ENCODE results near the gene LYZL1. TPM values are rescaled to one million over a fixed set of nuclear protein-coding genes. Genes with fewer than 3 reads are reported as not detected.

LYZL1 gene
- total and polyA plus RNA-seq, 7 donors = not detected

- H3K4me1 ChIP-seq = no peaks in the 10 kb centered on the region
- H3K36me3 ChIP-seq (ENCODE audit: insufficient read depth in 1 of 2, low read depth in 1 of 2) = no peaks in the 10 kb centered on the region
- no peak overlapping the region for H3K4me3 ChIP-seq
- TF ChIP-seq CTCF (IDR thresholded peaks at IDR 0.05) = no peak
- ATAC-seq (no peak), DNase-seq (no peak)
- no peaks in the 10 kb centered on the region for H3K27me3 ChIP-seq (ENCODE audit: insufficient read depth in 3 of 3, low read length in 2 of 3)
- intact Hi-C loops (cut with DNase I) = no loop called here
- 86 to 91% (median 90%) methylated on average over 7 of the region's 7 CpGs for WGBS, 3 donors
- H3K9me3 ChIP-seq = no peaks in the 10 kb centered on the region
- H3K27ac ChIP-seq = no peak overlapping the region
Observed at GRCh38 chr10:29265210-29265768, 23.6 kb upstream of the LYZL1 start.

GRCh38 chr10:29266641-29267040 is 22.2 kb upstream of the LYZL1 start:
- DNase-seq (no peak), ATAC-seq (no peak)
- Histone ChIP-seq H3K27me3 (ENCODE audit: insufficient read depth in 3 of 3, low read length in 2 of 3) (no peaks in the 10 kb centered on the region), H3K36me3 (ENCODE audit: insufficient read depth in 1 of 2, low read depth in 1 of 2) (no peaks in the 10 kb centered on the region), H3K4me1 (no peaks in the 10 kb centered on the region), H3K9me3 (no peaks in the 10 kb centered on the region), H3K27ac (no peak overlapping the region), H3K4me3 (no peak overlapping the region)
- no peak for TF ChIP-seq CTCF (IDR thresholded peaks at IDR 0.05)
- WGBS, 3 donors = 35 to 50% (median 44%) methylated on average over 8 of the region's 8 CpGs
- intact Hi-C loops (cut with DNase I) = no loop called here

- no peaks in the 10 kb centered on the region for H3K4me1 ChIP-seq
- intact Hi-C loops (cut with DNase I) = no loop called here
- DNase-seq (no peak), ATAC-seq (no peak)
- TF ChIP-seq CTCF (IDR thresholded peaks at IDR 0.05) = no peak
- H3K9me3 ChIP-seq = no peaks in the 10 kb centered on the region
- 95 to 97% (median 95%) methylated on average over 6 of the region's 6 CpGs for WGBS, 3 donors
- H3K36me3 ChIP-seq (ENCODE audit: insufficient read depth in 1 of 2, low read depth in 1 of 2) = no peaks in the 10 kb centered on the region
- no peak overlapping the region for H3K4me3 ChIP-seq
- H3K27me3 ChIP-seq (ENCODE audit: insufficient read depth in 3 of 3, low read length in 2 of 3) = no peaks in the 10 kb centered on the region
- H3K27ac ChIP-seq = no peak overlapping the region
Observed at GRCh38 chr10:29268011-29268410, 20.9 kb upstream of the LYZL1 start.

- no peak overlapping the region for H3K4me3 ChIP-seq
- DNase-seq (no peak), ATAC-seq (no peak)
- no peak for TF ChIP-seq CTCF (IDR thresholded peaks at IDR 0.05)
- WGBS, 3 donors = 66 to 76% (median 71%) methylated on average over 8 of the region's 8 CpGs
- H3K9me3 ChIP-seq = no peaks in the 10 kb centered on the region
- H3K36me3 ChIP-seq (ENCODE audit: insufficient read depth in 1 of 2, low read depth in 1 of 2) = no peaks in the 10 kb centered on the region
- no peak overlapping the region for H3K27ac ChIP-seq
- no peaks in the 10 kb centered on the region for H3K27me3 ChIP-seq (ENCODE audit: insufficient read depth in 3 of 3, low read length in 2 of 3)
- no peaks in the 10 kb centered on the region for H3K4me1 ChIP-seq
- intact Hi-C loops (cut with DNase I) = no loop called here
Observed at GRCh38 chr10:29269486-29269885, 19.4 kb upstream of the LYZL1 start.

GRCh38 chr10:29270883-29271282 is 18.0 kb upstream of the LYZL1 start:
- DNase-seq = no peak
- Histone ChIP-seq H3K4me3 (no peak overlapping the region), H3K36me3 (ENCODE audit: insufficient read depth in 1 of 2, low read depth in 1 of 2) (no peaks in the 10 kb centered on the region), H3K4me1 (no peaks in the 10 kb centered on the region), H3K9me3 (no peaks in the 10 kb centered on the region), H3K27me3 (ENCODE audit: insufficient read depth in 3 of 3, low read length in 2 of 3) (no peaks in the 10 kb centered on the region), H3K27ac (no peak overlapping the region)
- no peak for TF ChIP-seq CTCF (IDR thresholded peaks at IDR 0.05)
- ATAC-seq = no peak
- intact Hi-C loops (cut with DNase I) = no loop called here
